Body of pancreas (tissue), 4 donors: ENCODE data around the gene SLC9A5.

Experiments used
- CTCF ChIP-seq, 7 experiments: fragments of 450-650 bp in 4 of 7; fragments of 200-600 bp in 3 of 7; sonication (generic) in 3 of 7; IDR thresholded peaks; one replicate each; pipeline ENCODE4 v1.5.1; 2016 to 2019; ENCODE audit warnings: antibody characterized with exemption in 7 of 7
- POLR2A ChIP-seq, 3 donors: fragments of 450-650 bp; IDR thresholded peaks; one replicate each; pipeline ENCODE4 v1.6.1; 2016; ENCODE audit warnings: antibody characterized with exemption in 3 of 3, mild to moderate bottlenecking in 2 of 3

GRCh38 chr16:67302970-67303369 lies 54.2 kb downstream of the SLC9A5 start:
- TF ChIP-seq CTCF (IDR thresholded peaks at IDR 0.05) (no peak), POLR2A (IDR thresholded peaks at IDR 0.05) (no peak)
